Osteoblast (primary cell): ENCODE measurements around the gene VASN. TPM values are rescaled to one million over a fixed set of nuclear protein-coding genes. Genes with fewer than 3 reads are reported as not detected.

Source experiments
- DNase-seq: peaks from one replicate; pipeline ENCODE4 v3.0.0; 2011; ENCODE audit warnings: low spot score, mixed read lengths; ENCODE audit not compliant: insufficient read length; ENCODE audit errors: missing footprints
- H2AFZ ChIP-seq: 2 replicates; pipeline ENCODE4 v1.6.0; 2011; ENCODE audit warnings: mild to moderate bottlenecking, low read length
- H3K27ac ChIP-seq: 2 replicates; pipeline ENCODE4 v1.5.1; 2011; ENCODE audit warnings: mild to moderate bottlenecking, low read depth, low read length, moderate library complexity
- H3K27me3 ChIP-seq: 2 replicates; pipeline ENCODE4 v1.6.0; 2012; ENCODE audit warnings: mild to moderate bottlenecking, control low read depth, inconsistent platforms, low read length, moderate library complexity; ENCODE audit not compliant: insufficient read depth
- H3K36me3 ChIP-seq: 2 replicates; pipeline ENCODE4 v1.5.1; 2011; ENCODE audit warnings: mild to moderate bottlenecking, low read length, control low read depth, moderate library complexity; ENCODE audit not compliant: insufficient read depth
- H3K4me1 ChIP-seq: 2 replicates; pipeline ENCODE4 v1.5.1; 2011; ENCODE audit warnings: mild to moderate bottlenecking, low read length, control low read depth, moderate library complexity; ENCODE audit not compliant: insufficient read depth
- H3K4me2 ChIP-seq: 2 replicates; pipeline ENCODE4 v1.6.0; 2011; ENCODE audit warnings: mild to moderate bottlenecking, low read length; ENCODE audit not compliant: insufficient read depth
- H3K4me3 ChIP-seq: fragments of 200-600 bp; sonication (generic); 3 replicates; pipeline ENCODE4 v1.5.1; 2012; ENCODE audit warnings: mild to moderate bottlenecking, low read length, inconsistent platforms; ENCODE audit not compliant: insufficient read depth
- H3K79me2 ChIP-seq: 2 replicates; pipeline ENCODE4 v1.6.0; 2012; ENCODE audit warnings: mild to moderate bottlenecking, low read length, control low read depth, inconsistent platforms; ENCODE audit not compliant: insufficient read depth
- H3K9me3 ChIP-seq: 2 replicates; pipeline ENCODE4 v1.5.1; 2011; ENCODE audit warnings: low read depth, low read length, control low read depth
- H4K20me1 ChIP-seq: 2 replicates; pipeline ENCODE4 v1.6.0; 2012; ENCODE audit warnings: mild to moderate bottlenecking, low read length, control low read depth; ENCODE audit not compliant: insufficient read depth
- total RNA-seq: library from RNA; depleted of rRNA; stranded (reverse); fragments of >200 nt; gene quantifications from 2 replicates; pipeline ENCODE4 v1.2.3, GENCODE V29; 2012
- TF ChIP-seq, protein P1 (sequence below): IDR thresholded peaks from 2 replicates; pipeline ENCODE4 v1.5.1; 2011; ENCODE audit warnings: mild to moderate bottlenecking, low read depth, low read length, moderate library complexity; ENCODE audit errors: extremely low read depth

The VASN gene
- total RNA-seq, 1 donor = 217 TPM

DNA sequence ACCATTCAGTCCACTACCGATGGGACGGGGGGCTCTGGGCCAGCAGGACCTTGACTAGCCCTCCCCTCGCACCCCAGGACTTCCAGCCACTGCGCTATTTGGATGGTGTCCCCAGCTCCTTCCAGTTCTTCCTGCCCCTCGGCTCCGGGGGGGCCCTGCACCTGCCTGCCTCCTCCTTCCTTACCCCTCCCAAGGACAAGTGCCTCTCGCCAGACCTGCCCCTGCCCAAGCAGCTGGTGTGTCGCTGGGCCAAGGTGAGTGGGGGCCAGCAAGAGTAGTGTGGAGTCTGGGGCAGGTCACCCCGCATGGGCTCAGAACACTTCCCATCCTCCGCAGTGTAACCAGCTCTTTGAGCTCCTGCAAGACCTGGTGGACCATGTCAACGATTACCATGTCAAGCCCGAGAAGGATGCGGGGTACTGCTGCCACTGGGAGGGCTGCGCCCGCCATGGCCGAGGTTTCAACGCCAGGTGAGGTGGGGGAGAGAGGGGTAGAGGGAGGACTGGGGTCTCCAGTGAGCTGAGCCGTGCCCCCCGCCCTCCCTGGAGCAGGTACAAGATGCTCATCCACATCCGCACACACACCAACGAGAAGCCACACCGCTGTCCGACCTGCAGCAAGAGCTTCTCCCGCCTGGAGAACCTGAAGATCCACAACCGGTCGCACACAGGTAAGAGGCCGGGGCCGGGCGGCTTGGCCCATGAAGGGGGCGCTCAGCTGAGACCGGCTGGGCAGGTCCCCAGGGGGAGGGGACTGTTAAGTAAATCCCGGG is 36.7 kb upstream of the VASN start:
- H3K4me1 ChIP-seq = no peaks in the 10 kb centered on the region
- H3K27ac ChIP-seq = no peak overlapping the region
- TF ChIP-seq, protein P1, sequence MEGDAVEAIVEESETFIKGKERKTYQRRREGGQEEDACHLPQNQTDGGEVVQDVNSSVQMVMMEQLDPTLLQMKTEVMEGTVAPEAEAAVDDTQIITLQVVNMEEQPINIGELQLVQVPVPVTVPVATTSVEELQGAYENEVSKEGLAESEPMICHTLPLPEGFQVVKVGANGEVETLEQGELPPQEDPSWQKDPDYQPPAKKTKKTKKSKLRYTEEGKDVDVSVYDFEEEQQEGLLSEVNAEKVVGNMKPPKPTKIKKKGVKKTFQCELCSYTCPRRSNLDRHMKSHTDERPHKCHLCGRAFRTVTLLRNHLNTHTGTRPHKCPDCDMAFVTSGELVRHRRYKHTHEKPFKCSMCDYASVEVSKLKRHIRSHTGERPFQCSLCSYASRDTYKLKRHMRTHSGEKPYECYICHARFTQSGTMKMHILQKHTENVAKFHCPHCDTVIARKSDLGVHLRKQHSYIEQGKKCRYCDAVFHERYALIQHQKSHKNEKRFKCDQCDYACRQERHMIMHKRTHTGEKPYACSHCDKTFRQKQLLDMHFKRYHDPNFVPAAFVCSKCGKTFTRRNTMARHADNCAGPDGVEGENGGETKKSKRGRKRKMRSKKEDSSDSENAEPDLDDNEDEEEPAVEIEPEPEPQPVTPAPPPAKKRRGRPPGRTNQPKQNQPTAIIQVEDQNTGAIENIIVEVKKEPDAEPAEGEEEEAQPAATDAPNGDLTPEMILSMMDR = no peak
- no peak overlapping the region for H2AFZ ChIP-seq
- peaks cover 50% of the 10 kb centered on the region for H3K79me2 ChIP-seq
- H3K4me2 ChIP-seq = no peak overlapping the region
- no peaks in the 10 kb centered on the region for H3K27me3 ChIP-seq
- peaks cover 26% of the 10 kb centered on the region for H4K20me1 ChIP-seq
- no peaks in the 10 kb centered on the region for H3K9me3 ChIP-seq
- no peak overlapping the region for H3K4me3 ChIP-seq
- DNase-seq = no peak
- peaks cover 31% of the 10 kb centered on the region for H3K36me3 ChIP-seq

DNA sequence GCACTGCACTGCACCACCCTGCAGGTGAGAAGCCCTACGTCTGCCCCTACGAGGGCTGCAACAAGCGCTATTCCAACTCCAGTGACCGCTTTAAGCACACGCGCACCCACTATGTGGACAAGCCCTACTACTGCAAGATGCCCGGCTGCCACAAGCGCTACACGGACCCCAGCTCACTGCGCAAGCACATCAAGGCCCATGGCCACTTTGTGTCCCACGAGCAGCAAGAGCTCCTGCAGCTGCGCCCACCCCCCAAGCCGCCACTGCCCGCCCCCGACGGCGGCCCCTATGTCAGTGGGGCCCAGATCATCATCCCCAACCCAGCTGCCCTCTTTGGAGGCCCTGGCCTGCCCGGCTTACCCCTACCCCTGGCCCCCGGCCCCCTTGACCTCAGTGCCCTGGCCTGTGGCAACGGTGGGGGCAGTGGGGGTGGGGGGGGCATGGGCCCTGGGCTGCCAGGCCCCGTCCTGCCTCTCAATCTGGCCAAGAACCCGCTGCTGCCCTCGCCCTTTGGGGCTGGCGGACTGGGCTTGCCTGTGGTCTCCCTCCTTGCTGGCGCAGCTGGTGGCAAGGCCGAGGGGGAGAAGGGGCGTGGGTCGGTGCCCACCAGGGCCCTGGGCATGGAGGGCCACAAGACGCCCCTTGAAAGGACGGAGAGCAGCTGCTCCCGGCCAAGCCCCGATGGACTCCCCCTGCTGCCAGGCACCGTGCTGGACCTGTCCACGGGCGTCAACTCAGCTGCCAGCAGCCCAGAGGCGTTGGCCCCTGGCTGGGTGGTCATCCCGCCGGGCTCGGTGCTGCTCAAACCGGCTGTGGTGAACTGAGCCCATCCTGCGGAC is 34.7 kb upstream of the VASN start:
- H2AFZ ChIP-seq = no peak overlapping the region
- no peak overlapping the region for H3K4me2 ChIP-seq
- H3K9me3 ChIP-seq = no peaks in the 10 kb centered on the region
- no peaks in the 10 kb centered on the region for H3K27me3 ChIP-seq
- peaks cover 51% of the 10 kb centered on the region for H3K79me2 ChIP-seq
- H3K4me3 ChIP-seq = no peak overlapping the region
- no peak for DNase-seq
- no peak overlapping the region for H3K27ac ChIP-seq
- no peaks in the 10 kb centered on the region for H3K4me1 ChIP-seq
- H3K36me3 ChIP-seq = peaks cover 41% of the 10 kb centered on the region
- TF ChIP-seq, protein P1 = no peak
- H4K20me1 ChIP-seq = peaks cover 21% of the 10 kb centered on the region

DNA sequence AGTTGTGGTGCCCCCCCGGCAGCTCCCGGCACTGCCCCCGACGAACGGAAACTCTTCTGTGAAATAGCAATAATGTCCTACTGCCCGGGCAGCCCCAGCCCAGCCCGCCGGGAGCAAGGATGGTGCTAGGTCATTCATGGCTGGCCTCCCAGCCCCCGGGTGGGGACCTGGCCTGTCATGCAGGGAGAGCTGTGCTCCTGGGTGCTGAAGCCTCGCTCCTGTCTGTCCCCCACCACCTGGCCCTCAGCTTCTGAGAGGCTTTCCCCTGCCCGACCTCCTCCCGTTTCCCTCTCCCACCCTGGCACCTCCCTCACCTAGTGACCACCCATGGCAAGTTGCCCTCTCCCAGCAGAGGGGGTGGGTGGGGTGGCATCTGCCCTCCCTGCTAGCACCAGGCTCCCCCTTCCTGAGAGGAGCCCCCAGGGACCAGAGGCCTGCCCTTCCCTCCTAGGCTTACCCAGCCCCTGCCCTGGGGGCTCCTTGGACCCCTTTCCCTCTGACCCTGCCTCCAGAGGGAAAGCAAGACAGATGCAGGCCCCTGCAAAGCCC is 34.0 kb upstream of the VASN start:
- Histone ChIP-seq H3K4me2 (no peak overlapping the region), H3K27me3 (no peaks in the 10 kb centered on the region), H4K20me1 (peaks cover 16% of the 10 kb centered on the region), H3K4me1 (no peaks in the 10 kb centered on the region), H3K79me2 (peaks cover 49% of the 10 kb centered on the region), H2AFZ (no peak overlapping the region), H3K36me3 (peaks cover 41% of the 10 kb centered on the region), H3K27ac (no peak overlapping the region), H3K4me3 (no peak overlapping the region), H3K9me3 (no peaks in the 10 kb centered on the region)
- TF ChIP-seq, protein P1 = no peak
- no peak for DNase-seq
